ENCODE measurements around the gene RAB1B.
"Not testable (repeated sequence)": the region's sequence is repeated elsewhere in the genome, so short reads cannot be mapped to it uniquely, and the experiment has no call there.

The RAB1B gene

GRCh38 chr11:66316849-66317251 lies 48.4 kb downstream of the RAB1B start, which contains the start of gene CD248:
Gene CD248, minus strand, starts transcription at chr11:66317044. Its CDS starts 17 bp downstream, at chr11:66317027.
- H3K4me1 ChIP-seq (ENCODE audit: insufficient read depth, low read length): peaks cover 23% of the 10 kb centered on the region
- no peaks in the 10 kb centered on the region for H3K9me3 ChIP-seq (ENCODE audit: control insufficient read depth, insufficient read depth, low read length)
- no peaks in the 10 kb centered on the region for H3K36me3 ChIP-seq (ENCODE audit: insufficient read depth, low read length)
- H3K9ac ChIP-seq (ENCODE audit: low read depth, low read length): peak within 1 kb of the TSS; percentile 32

GRCh38 chr11:66317322-66317722 lies 48.9 kb downstream of the RAB1B start:
- peaks cover 23% of the 10 kb centered on the region for H3K4me1 ChIP-seq (ENCODE audit: insufficient read depth, low read length)
- H3K9me3 ChIP-seq (ENCODE audit: control insufficient read depth, insufficient read depth, low read length): no peaks in the 10 kb centered on the region
- H3K9ac ChIP-seq (ENCODE audit: low read depth, low read length): peak overlapping the region; percentile 32
- H3K36me3 ChIP-seq (ENCODE audit: insufficient read depth, low read length): no peaks in the 10 kb centered on the region

GRCh38 chr11:66317723-66318599 lies 49.5 kb downstream of the RAB1B start:
- Histone ChIP-seq H3K9me3 (ENCODE audit: control insufficient read depth, insufficient read depth, low read length) (no peaks in the 10 kb centered on the region), H3K4me1 (ENCODE audit: insufficient read depth, low read length) (peaks cover 23% of the 10 kb centered on the region), H3K9ac (ENCODE audit: low read depth, low read length) (peak overlapping the region; percentile 32; the same call in 1 of the 2 replicates)

GRCh38 chr11:66318600-66318970 lies 50.1 kb downstream of the RAB1B start:
- peaks cover 23% of the 10 kb centered on the region for H3K4me1 ChIP-seq (ENCODE audit: insufficient read depth, low read length)
- H3K36me3 ChIP-seq (ENCODE audit: insufficient read depth, low read length): no peaks in the 10 kb centered on the region
- H3K9ac ChIP-seq (ENCODE audit: low read depth, low read length): no peak overlapping the region
- no peaks in the 10 kb centered on the region for H3K9me3 ChIP-seq (ENCODE audit: control insufficient read depth, insufficient read depth, low read length)

More at GRCh38 chr11:66317723-66318599, 49.5 kb downstream of the RAB1B start:
- no peaks in the 10 kb centered on the region for H3K36me3 ChIP-seq (ENCODE audit: insufficient read depth, low read length)

- H3K36me3 ChIP-seq (ENCODE audit: insufficient read depth, low read length); H3K9me3 ChIP-seq (ENCODE audit: control insufficient read depth, insufficient read depth, low read length); H3K9ac ChIP-seq (ENCODE audit: low read depth, low read length): not testable (repeated sequence)
- H3K4me1 ChIP-seq (ENCODE audit: insufficient read depth, low read length): peaks cover 24% of the 10 kb centered on the region
Observed at GRCh38 chr11:66320289-66320688, 51.9 kb downstream of the RAB1B start.

GRCh38 chr11:66320748-66321147 lies 52.3 kb downstream of the RAB1B start:
- H3K9me3 ChIP-seq (ENCODE audit: control insufficient read depth, insufficient read depth, low read length); H3K36me3 ChIP-seq (ENCODE audit: insufficient read depth, low read length); H3K9ac ChIP-seq (ENCODE audit: low read depth, low read length): not testable (repeated sequence)
- H3K4me1 ChIP-seq (ENCODE audit: insufficient read depth, low read length): peaks cover 29% of the 10 kb centered on the region

GRCh38 chr11:66321606-66322005 lies 53.2 kb downstream of the RAB1B start:
- no peaks in the 10 kb centered on the region for H3K36me3 ChIP-seq (ENCODE audit: insufficient read depth, low read length)
- no peaks in the 10 kb centered on the region for H3K9me3 ChIP-seq (ENCODE audit: control insufficient read depth, insufficient read depth, low read length)
- H3K9ac ChIP-seq (ENCODE audit: low read depth, low read length): no peak overlapping the region
- peaks cover 35% of the 10 kb centered on the region for H3K4me1 ChIP-seq (ENCODE audit: insufficient read depth, low read length)

GRCh38 chr11:66322732-66323427 lies 54.4 kb downstream of the RAB1B start:
- Histone ChIP-seq H3K36me3 (ENCODE audit: insufficient read depth, low read length) (no peaks in the 10 kb centered on the region), H3K9me3 (ENCODE audit: control insufficient read depth, insufficient read depth, low read length) (no peaks in the 10 kb centered on the region), H3K4me1 (ENCODE audit: insufficient read depth, low read length) (peaks cover 35% of the 10 kb centered on the region), H3K9ac (ENCODE audit: low read depth, low read length) (no peak overlapping the region)

GRCh38 chr11:66323684-66324083 lies 55.2 kb downstream of the RAB1B start:
- no peaks in the 10 kb centered on the region for H3K36me3 ChIP-seq (ENCODE audit: insufficient read depth, low read length)
- H3K4me1 ChIP-seq (ENCODE audit: insufficient read depth, low read length): peaks cover 30% of the 10 kb centered on the region
- H3K9me3 ChIP-seq (ENCODE audit: control insufficient read depth, insufficient read depth, low read length): no peaks in the 10 kb centered on the region
- no peak overlapping the region for H3K9ac ChIP-seq (ENCODE audit: low read depth, low read length)

GRCh38 chr11:66324664-66325063 lies 56.2 kb downstream of the RAB1B start:
- Histone ChIP-seq H3K4me1 (ENCODE audit: insufficient read depth, low read length) (peaks cover 30% of the 10 kb centered on the region), H3K9me3 (ENCODE audit: control insufficient read depth, insufficient read depth, low read length) (no peaks in the 10 kb centered on the region), H3K9ac (ENCODE audit: low read depth, low read length) (no peak overlapping the region), H3K36me3 (ENCODE audit: insufficient read depth, low read length) (no peaks in the 10 kb centered on the region)

- Histone ChIP-seq H3K4me1 (ENCODE audit: insufficient read depth, low read length) (peaks cover 30% of the 10 kb centered on the region), H3K9me3 (ENCODE audit: control insufficient read depth, insufficient read depth, low read length) (no peaks in the 10 kb centered on the region), H3K36me3 (ENCODE audit: insufficient read depth, low read length) (no peaks in the 10 kb centered on the region), H3K9ac (ENCODE audit: low read depth, low read length) (no peak overlapping the region)
Observed at GRCh38 chr11:66325263-66325671, 56.8 kb downstream of the RAB1B start.

GRCh38 chr11:66326261-66327111 lies 58.0 kb downstream of the RAB1B start:
- Histone ChIP-seq H3K9ac (ENCODE audit: low read depth, low read length) (no peak overlapping the region), H3K36me3 (ENCODE audit: insufficient read depth, low read length) (no peaks in the 10 kb centered on the region), H3K9me3 (ENCODE audit: control insufficient read depth, insufficient read depth, low read length) (no peaks in the 10 kb centered on the region), H3K4me1 (ENCODE audit: insufficient read depth, low read length) (peaks cover 30% of the 10 kb centered on the region)
